ENCODE data around the gene ITPR2. TPM values are rescaled to one million over a fixed set of nuclear protein-coding genes. Genes with fewer than 3 reads are reported as not detected.
A peak's percentile ranks its signal among the peaks of the same experiment; 100 is the strongest.
"Not testable (repeated sequence)": the region's sequence is repeated elsewhere in the genome, so short reads cannot be mapped to it uniquely, and the experiment has no call there.

The ITPR2 gene
- total RNA-seq: 35.1 TPM

DNA sequence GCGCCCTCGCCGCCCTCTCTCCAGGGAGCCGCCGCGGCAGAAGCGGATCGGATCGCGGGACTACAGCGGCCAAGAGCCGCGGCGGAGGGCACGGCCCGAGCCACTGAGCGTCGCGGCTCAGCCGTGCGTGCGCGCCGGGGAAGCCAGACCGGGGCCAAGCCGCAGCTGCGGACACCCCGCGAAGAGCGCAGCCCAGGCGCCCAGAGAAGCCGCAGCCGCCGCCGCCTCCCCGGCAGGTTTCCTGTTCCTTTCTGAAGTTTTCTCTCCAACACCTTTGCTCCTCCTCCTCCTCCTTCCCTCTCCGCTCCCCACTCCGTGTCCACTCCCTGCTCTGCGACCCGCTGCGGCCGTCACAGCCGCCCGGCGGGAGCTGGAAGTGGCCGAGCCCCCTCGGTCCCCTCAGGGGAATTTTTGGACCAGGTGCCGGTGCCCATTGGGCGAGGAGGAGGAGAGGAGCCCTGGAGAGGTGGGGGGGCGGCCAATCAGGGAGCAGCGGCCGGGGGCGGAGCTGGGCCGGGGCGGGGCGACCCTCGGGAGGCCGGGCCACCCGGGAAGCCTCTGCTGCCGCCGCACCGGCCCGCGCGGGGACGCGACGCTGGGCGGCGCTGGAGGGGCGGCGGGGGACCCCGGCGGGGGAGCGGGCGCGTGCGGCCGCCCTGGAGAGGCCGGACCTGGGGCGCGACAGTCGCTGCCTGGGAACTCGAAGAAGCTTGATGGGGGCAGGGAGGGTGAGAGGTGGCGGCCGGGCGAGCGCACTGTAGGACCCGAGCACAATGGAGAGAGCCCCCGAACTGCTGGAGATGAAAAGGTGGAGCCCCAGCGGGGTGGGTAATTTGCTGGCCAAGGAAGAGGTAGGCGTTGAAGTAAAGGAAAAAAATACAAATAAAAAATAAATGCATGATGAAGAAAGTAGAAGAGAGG is at the start of gene ITPR2:
ITPR2 (minus strand) TSS at position 373 of the 921 bp plus-strand sequence. CDS start 413 bp downstream, outside the sequence.
- peak; percentile 97 for ATAC-seq

DNA sequence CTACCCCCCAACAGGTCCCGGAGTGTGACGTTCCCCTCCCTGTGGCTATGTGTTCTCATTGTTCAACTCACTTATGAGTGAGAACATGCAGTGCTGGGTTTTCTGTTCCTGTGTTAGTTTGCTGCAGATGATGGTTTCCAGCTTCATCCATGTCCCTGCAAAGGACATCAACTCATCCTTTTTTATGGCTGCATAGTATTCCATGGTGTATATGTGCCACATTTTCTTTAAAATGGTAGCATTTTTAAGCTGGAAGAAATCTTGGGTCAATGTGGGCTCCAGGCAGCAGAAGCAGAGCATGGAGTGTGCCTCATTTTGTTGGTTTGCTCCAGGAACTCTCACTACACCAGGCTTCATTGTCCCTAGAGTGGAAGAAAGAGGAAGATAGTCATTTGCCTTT is 47.6 kb upstream of the ITPR2 start:
- ATAC-seq: no peak

DNA sequence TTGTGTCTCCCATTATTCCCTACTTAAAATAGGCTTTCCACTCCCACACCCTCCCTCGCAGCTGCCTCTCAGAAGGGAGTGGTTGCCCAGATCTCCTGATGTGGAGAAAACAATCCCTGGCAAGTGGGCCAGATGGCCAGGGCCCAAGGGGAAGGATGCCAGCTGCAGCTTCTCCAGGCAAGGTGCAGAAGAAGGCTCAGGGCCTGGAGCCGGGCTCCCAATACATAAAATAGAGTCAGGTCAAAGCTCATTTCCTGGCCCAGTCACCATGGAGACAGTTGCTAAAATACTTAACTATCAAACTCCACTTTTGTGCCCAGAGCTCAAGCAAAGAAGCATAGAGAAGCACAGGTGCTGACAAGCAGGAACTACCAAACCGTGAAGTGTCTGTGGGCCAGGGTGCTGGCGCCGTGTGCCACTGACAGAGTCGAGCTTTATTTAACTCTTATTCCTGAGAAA is 45.7 kb upstream of the ITPR2 start:
- peak; percentile 74 for ATAC-seq

DNA sequence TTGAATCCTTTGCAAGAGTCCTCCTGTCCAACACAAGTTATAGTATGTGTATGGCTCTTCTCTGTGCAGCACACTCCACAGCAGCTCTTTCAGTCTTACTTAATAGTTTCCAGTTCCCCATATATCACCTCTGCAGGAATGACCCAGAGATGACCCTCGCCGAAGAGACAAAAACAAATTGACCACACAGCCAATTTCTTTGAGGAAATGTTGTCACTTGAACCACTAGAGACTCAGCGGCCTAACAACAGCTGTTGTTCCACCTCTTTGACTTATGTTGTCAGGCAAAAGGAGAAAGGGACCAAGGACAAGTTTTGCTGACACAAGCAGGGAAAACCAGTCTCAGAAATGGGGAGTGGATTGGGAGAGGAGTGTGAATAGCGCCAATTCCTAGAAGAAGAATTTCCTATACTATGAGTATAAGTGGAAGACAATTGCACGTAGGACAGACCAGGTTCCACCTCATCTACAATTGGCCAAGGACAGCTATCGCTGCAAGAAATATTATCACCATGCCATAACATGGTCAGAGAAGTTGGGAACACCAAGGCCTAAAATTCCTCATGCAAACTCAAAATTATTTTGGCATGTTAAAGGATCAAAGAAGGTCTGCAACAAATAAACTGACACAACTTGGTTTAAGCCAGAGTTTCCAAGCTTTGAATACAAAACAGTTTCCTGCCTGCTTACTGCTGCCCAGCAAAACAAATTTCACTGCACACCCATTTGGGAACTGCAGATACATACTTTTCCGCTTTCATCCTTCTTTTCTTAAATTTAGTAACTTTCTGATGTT is 41.7 kb upstream of the ITPR2 start:
- no peak for ATAC-seq

DNA sequence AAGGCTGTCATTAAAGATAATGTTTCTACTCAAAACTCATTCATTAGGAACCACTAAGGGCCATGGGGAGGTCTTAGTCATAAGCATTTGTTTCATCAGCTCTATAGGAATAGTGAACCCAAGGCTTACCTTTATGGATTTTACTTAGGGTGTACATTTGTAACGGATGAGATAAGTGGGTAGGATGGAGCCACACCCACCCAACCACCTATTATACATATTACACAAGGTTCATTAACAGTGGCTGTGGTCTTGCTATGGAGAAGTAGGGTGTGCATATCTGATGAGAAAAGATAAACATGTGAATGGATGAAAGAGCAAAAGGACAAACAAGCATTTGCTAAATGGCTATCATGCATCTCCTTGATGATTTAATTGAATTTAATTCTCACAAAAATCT is 39.6 kb upstream of the ITPR2 start:
- ATAC-seq: no peak

DNA sequence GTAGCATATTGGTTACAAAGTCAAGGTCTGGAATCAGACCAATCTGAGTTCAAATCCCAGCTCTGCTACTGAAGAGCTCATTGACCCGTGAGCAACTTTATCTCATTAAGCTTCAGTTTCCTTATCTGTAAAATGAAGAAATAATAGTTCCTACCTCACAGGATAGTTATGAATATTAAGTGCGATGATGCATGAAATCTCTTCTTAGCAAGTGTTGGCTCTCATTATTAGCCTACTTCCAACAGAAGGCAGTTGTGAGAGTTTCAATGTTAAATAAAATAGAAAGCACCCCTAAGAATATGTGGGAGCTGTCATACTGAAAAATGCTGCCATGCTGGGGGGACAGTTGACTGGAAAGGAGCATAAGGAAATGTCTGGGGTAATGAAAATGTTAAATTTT is 39.0 kb upstream of the ITPR2 start:
- ATAC-seq: no peak

DNA sequence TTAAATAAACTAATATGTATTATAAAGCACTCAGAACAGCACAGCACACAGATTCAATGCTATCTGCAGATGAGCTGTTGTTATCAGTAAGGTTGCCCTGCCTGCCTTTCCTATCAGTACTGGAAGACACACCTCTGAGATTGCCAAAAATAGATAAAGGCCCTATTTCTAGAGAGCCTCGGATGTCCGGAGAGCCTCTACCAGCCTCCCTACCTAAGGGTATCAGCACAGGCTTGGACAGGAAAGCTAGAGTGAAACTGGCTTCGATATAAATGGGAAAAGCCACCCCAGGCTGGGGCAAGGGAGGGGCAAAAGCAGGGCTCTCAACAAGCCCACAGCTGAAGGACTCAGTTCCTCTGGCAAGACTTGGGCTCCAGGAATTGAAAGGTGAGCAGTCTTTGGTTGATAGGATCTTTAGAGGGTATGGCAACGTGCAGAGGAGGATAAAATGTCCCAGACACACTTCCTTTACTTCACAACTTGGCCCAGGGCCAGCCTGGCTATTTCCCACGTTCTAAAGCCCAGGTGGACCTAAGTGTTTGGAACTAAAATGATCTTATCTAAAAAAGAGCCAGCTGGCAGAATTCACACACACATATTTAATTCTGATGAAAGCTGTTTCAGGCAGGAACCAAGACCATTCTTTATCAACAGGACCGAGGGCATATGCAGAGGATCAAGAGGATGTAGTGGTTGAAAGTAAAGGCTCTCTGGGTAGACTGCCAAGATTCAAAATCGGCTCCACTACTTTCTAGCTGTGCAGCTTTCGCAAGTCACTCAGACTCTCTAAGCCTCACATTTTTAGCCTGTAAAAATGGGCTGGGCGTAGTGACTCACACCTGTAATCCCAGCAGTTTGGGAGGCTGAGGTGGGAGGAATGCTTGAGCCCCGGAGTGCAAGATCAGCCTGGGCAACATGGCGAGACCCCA is 37.8 kb upstream of the ITPR2 start:
- ATAC-seq: peak; percentile 91

DNA sequence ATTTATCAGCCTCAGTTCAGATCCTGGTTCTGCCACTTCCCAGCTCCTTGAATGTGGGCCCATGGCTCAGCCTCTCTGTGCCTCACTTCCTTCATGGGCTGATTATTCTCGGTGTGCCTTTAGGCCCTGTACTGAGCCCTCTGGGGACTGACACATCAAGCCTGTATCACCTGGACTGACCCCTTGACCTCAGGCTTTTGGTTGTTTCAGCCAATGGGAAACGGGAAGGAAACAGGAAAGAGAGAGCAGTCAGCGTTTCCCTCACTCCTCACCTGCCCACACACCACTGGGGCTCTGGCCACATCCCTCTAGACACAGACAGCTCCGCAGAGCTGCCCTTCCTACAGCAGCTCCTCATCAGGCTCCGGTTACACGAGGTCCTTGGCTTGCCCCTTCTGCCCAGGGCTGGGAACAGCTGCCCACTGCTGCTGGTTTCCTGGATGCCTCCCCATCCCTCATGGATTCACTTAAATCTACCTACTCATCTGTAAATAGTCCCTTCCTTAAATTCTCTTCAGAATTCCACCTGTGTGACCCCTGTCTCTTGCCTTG is 37.0 kb upstream of the ITPR2 start:
- ATAC-seq: peak; percentile 5

DNA sequence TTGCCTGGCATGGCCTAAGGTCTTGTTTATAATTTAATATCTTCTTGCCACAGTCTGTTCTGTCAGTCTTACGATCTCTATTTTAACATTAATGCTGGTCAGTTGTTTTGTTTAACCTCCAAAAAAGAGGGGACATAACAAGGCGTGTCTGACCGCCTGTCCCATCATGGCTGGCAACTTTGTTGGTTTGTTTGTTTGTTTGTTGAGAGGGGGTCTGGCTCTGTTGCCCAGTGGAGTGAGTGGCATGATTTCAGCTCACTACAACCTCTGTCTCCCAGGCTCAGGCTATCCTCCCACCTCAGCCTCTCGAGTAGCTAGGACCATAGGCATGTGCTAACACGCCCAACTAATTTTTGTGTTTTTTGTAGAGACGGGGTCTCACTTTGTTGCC is 36.1 kb upstream of the ITPR2 start:
- ATAC-seq: no peak

DNA sequence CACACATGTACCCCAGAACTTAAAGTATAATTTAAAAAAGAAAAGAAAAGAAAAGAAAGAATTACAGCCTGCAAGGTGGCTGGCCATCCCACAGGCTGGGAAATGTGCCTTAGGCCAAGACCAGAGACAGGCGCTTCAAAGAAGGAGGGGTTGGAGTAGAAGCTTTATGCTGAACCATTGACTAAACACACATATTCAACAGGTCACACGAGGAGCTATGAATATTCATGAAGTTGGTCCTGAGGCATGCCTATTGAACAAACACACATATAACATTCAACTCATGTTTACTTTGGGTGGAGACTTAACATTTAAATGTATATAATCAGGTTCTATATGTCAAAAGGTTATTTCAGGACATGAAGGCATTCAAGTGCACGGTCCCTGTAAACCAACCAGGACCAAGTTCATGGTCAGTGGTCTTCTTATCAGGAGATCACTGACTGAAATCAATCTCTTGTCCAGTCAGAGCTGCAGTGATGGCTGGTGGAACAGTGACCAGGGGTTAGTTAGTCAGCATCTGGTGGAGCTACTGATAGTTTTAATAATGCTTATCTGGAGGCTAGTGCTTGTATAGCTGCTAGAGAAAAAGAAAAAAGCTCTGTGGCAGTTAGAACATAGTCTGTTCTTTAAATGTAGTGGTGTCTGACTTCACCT is 35.6 kb upstream of the ITPR2 start:
- ATAC-seq: no peak

DNA sequence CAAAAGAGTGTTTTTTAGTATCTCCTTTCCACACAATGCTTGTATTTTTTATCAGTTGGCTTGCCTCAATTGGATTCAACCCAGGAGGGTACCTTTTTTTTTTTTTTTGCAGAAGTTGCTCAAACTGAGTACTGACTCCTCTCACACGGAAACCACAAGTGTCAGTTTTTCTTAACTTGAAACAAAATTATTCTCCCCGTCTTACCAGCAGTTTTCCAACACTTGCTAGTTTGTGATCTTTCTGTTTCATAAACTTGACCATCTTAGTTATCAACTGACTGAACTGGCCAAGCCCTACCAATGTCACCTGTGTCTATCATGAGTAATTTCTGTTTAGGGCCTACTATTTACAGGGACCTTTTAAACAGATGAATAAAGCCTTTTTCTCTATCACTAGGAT is 34.1 kb upstream of the ITPR2 start:
- ATAC-seq: no peak

DNA sequence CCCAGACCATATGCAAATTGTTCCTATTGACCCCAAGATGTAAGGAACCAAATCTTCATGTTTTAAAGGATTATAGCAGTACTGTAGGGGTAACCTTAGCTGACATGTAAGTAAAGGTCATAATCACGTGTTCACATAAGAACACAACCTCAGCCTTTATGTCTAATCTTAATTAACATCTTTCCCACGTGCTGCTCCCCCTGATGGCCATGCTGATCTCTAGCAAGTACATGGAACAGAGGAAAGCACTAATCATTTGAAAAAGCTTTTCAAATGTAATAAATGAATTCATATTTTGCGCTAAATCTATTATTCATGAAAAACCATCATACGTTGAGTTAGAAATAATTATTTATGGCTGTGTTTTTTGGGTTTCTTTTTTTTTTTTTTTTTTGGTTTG is 30.5 kb upstream of the ITPR2 start:
- ATAC-seq: no peak

DNA sequence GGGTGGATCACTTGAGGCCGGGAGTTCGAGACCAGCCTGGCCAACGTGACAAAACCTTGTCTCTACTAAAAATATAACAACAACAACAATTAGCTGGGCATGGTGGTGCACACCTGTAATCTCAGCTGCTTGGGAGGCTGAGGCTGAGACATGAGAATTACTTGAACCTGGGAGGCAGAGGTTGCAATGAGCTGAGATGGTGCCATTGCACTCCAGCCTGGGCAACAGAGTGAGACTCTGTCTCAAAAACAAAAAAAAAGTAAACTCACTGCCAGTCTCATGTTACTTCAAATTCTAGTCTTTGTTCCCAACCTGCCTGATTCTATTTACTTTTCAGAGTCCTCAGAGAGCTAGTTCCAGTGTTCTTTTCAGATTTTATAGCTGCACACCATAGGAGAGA is 29.8 kb upstream of the ITPR2 start:
- ATAC-seq: not testable (repeated sequence)

DNA sequence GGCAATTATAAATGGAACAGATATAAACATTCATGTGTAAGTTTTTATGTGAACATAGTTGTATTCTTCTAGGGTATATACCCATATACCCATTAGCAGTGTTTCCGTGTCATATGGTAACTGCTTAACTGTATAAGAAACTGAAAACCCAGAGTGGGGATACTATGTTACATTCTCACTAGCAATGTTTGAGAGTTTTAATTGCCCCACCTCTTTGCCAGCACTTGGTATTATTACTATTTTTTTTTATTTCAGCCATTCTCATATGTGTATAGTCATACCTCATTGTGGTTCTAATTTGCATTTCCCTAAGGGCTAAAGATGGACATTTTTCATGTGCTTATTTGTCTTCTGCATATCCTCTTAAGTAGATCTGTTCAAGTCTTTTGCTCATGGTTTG is 28.7 kb upstream of the ITPR2 start:
- no peak for ATAC-seq

DNA sequence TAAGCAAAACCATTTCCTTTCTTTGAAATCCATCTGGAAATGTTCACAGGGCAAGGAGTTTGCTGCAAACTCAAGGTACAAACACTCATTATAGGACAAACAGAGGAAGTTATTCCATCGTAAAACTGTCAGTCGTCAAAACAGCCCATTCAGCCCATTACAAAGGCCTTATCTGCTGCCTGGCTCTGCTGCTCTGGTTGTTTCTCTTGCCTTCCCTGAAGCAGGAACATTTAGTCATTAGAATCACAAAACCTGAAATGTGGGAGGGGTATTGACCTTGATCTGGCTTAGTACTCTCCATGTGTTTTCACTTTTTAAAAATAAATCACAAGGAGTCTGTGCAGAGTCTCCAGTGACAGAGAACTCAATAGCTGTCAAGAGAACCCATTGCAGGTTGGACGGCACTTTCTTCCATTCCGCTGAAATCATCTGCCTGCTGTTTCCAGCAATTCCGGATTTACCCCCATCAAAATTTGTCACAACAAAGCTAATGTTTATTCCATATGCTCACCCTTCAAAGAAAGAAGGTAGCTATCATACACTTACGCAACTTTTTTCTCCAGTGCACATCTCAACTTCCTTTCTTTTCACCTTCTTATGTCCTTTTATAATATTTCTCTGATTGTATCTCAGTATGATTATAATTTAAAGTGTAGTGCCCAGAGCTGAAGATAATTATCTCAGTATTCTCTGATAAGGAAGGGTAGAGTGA is 24.6 kb upstream of the ITPR2 start:
- no peak for ATAC-seq

DNA sequence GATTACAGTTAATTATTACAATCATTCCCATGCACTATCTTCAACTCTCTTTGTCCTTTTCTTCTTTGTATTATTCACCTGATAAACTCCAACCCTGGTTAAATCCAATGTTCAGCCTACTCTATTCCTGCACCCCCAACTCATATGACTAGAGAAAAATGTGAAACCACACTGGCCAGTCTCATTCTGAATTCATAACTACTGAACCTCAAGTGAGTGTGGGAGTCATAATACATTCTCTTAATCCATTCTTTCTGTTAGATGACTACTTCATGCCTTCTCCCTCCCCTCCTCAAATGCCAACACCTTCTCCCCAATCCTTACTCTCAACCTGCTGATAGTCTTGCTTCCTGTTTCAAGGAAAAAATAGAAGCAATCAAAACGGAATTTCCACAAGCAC is 22.3 kb upstream of the ITPR2 start:
- ATAC-seq: no peak

DNA sequence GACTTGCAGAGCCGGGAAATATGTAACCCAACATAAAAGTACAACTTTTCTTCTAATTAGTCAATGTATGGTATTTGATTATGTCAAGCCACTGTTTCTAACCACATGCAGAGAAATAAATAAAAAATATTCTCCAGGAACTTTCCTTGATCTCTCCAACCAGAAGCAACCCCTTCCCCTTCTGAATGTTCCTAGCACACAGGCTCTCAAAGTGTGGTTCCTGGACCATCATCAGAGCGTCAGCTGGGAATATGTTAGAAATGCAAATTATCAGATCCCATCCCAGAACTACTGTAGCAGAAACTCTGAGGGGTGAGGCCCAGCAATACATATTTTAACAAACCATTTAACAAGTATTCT is 21.0 kb upstream of the ITPR2 start:
- no peak for ATAC-seq

DNA sequence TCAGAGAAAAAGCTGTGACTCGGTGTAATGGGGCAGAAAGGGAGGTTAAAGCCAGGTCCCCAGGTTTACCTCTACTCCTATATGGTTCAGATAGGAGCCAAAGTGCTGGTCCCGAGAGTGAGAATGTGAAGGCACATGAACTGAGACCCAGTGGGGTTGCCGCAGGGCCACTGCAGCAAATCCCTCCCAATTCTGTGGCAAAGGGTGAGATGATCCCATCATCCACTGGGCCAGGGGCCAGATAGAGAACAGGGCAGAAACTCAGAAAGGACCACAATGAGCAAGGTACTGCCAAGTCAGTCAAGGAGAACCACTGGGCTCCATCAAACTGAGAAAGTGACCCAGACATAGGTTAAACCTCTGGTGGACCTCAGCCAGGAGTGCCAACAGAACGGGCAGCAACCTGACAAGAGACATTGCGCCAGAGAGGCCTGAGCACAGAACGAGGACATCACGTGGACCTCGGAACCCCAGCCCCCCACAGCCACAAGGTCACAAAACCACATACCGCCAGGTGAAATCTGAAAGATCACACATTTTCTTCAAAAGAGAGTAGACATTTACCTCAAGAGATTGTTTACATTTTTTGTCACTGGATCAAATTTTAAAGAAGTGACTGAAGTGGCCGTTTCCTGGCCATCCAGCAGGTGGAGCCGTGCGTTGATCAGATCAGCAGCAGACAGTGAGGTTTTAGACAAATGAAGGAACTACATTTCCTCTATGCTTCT is 20.5 kb upstream of the ITPR2 start:
- peak; percentile 75 for ATAC-seq

DNA sequence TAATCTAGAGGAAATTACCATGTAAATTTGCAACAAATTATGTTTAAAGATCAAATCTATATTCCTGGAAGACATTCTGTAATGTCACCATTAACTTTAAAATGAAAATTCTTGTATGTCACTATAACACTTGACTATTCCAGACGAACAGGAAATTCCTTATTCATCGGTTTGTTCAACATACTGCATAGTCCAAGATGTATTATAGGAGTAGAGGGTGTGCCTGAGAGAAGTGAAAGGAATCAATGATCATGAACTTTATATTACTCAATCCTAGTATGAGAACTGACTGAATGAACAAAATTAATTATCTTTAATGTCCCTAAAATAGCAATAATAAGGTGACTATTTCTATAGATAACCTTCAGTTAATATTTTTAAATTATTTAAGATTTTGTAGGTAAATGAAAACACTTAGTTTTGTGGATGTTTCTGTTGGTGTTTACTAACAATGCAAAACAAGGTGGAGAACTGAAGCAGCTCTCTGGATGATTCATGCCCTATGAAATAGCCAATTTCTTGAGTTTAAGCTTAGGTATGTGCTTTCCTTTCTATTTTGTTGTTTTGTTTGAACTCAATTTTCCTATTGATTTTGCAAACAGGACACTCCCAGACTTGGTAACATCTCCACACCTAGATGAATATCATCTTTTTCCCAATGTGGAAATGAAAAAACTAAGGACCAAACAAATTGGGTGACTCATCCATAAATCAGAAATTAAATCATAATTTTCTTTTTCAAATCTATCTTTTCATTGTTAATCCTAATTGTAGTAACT is 18.2 kb upstream of the ITPR2 start:
- ATAC-seq: peak; percentile 61
